Gastroesophageal sphincter (tissue), 4 donors: Measurements from ENCODE around the gene LATS2. TPM values are rescaled to one million over a fixed set of nuclear protein-coding genes. Genes with fewer than 3 reads are reported as not detected.

Experiments used
- ATAC-seq: fragments of 150-250 bp; one replicate; pipeline ENCODE4 v1.9.1; 2016; ENCODE audit warnings: mild to moderate bottlenecking, moderate library complexity
- H3K27ac ChIP-seq, 4 donors: fragments of 200-600 bp; sonication (generic) in 3 of 4; 1 replicate in 3 of 4; 2 replicates in 1 of 4; pipeline ENCODE4 v1.5.1; 2016 to 2019
- H3K27me3 ChIP-seq: fragments of 200-600 bp; sonication (generic); one replicate; pipeline ENCODE4 v1.5.1; 2019
- H3K36me3 ChIP-seq, 2 donors: fragments of 200-600 bp; sonication (generic); one replicate each; pipeline ENCODE4 v1.5.1; 2019; ENCODE audit warnings: control low read depth in 1 of 2
- H3K4me1 ChIP-seq, 3 donors: fragments of 200-600 bp; sonication (generic); 1 replicate in 2 of 3; 2 replicates in 1 of 3; pipeline ENCODE4 v1.5.1; 2016 to 2019; ENCODE audit warnings: control low read depth in 2 of 3
- H3K4me3 ChIP-seq, 2 donors: fragments of 200-600 bp; sonication (generic); one replicate each; pipeline ENCODE4 v1.5.1; 2019; ENCODE audit warnings: mild to moderate bottlenecking in 1 of 2, moderate library complexity in 1 of 2
- H3K9me3 ChIP-seq, 3 donors: fragments of 200-600 bp; sonication (generic); one replicate each; pipeline ENCODE4 v1.5.1; 2017 to 2019; ENCODE audit warnings: control low read depth in 2 of 3
- EP300 ChIP-seq: sonication (generic); formaldehyde crosslinking; IDR thresholded peaks from one replicate; pipeline ENCODE4 v1.6.1; 2017; ENCODE audit warnings: antibody characterized with exemption, mild to moderate bottlenecking
- POLR2A ChIP-seq, 2 donors: fragments of 450-650 bp; IDR thresholded peaks; one replicate each; pipeline ENCODE4 v1.6.1; 2017; ENCODE audit warnings: antibody characterized with exemption in 2 of 2, mild to moderate bottlenecking in 2 of 2, moderate library complexity in 1 of 2
- POLR2AphosphoS5 ChIP-seq: sonication (generic); formaldehyde crosslinking; IDR thresholded peaks from one replicate; pipeline ENCODE4 v1.6.1; 2017; ENCODE audit warnings: antibody characterized with exemption
- WGBS, 2 donors: methylation state at CpG; one replicate each; pipeline ENCODE4 v1.1.5; 2018; ENCODE audit warnings: low coverage in 1 of 2; 5-methylcytosine and 5-hydroxymethylcytosine counted together
- total RNA-seq, 4 donors: library from RNA; depleted of rRNA; stranded (reverse); fragments of >200 nt; gene quantifications; one replicate each; pipeline ENCODE4 v1.1.0, GENCODE V29; 2016
- TF ChIP-seq, protein P1 (sequence below), 4 experiments: fragments of 200-600 bp in 2 of 4; fragments of 450-650 bp in 2 of 4; sonication (generic) in 1 of 4; IDR thresholded peaks; one replicate each; pipeline ENCODE4 v1.5.1; 2017 to 2019; ENCODE audit warnings: antibody characterized with exemption in 4 of 4, mild to moderate bottlenecking in 2 of 4, moderate library complexity in 2 of 4

Gene LATS2
- total RNA-seq, 4 donors from 2014 or later = 42.2 to 95.4 (median 56.5) TPM

DNA sequence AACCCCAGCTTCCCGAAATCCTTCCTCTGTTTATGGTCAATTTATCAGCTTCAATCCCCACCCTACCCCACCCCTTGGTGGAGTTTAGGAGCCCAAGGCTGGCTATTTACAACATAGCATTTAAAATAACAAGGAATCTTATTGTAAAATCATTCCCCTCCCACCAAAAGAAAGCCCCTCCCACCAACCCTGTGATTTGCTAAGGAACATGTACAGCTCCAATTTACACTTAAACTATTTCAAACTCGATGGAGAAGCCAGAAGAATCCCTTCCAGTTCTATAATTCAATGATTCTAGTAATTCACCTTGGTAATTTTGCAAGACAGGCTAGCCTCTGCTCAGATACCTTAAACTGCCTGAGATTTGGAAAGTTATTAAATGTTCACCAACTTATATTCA is 3.0 kb downstream of the LATS2 start:
- Histone ChIP-seq H3K27me3 (no peaks in the 10 kb centered on the region), H3K27ac (peak overlapping the region in 2 of 4 donors; percentile 35 to 100), H3K9me3 (no peaks in the 10 kb centered on the region), H3K4me1 (peaks cover 0 to 76% (median 39%) of the 10 kb centered on the region in 3 donors), H3K4me3 (no peak overlapping the region), H3K36me3 (peaks cover 0 to 3% of the 10 kb centered on the region in 2 donors)
- no peak for ATAC-seq
- 33 to 35% methylated on average over 2 of the region's 2 CpGs for WGBS, 2 donors
- TF ChIP-seq, protein P1, sequence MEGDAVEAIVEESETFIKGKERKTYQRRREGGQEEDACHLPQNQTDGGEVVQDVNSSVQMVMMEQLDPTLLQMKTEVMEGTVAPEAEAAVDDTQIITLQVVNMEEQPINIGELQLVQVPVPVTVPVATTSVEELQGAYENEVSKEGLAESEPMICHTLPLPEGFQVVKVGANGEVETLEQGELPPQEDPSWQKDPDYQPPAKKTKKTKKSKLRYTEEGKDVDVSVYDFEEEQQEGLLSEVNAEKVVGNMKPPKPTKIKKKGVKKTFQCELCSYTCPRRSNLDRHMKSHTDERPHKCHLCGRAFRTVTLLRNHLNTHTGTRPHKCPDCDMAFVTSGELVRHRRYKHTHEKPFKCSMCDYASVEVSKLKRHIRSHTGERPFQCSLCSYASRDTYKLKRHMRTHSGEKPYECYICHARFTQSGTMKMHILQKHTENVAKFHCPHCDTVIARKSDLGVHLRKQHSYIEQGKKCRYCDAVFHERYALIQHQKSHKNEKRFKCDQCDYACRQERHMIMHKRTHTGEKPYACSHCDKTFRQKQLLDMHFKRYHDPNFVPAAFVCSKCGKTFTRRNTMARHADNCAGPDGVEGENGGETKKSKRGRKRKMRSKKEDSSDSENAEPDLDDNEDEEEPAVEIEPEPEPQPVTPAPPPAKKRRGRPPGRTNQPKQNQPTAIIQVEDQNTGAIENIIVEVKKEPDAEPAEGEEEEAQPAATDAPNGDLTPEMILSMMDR (IDR thresholded peaks at IDR 0.05) = no peak
- no peak for TF ChIP-seq POLR2A (IDR thresholded peaks at IDR 0.05)
- TF ChIP-seq POLR2AphosphoS5 = no peak
- no peak for TF ChIP-seq EP300

DNA sequence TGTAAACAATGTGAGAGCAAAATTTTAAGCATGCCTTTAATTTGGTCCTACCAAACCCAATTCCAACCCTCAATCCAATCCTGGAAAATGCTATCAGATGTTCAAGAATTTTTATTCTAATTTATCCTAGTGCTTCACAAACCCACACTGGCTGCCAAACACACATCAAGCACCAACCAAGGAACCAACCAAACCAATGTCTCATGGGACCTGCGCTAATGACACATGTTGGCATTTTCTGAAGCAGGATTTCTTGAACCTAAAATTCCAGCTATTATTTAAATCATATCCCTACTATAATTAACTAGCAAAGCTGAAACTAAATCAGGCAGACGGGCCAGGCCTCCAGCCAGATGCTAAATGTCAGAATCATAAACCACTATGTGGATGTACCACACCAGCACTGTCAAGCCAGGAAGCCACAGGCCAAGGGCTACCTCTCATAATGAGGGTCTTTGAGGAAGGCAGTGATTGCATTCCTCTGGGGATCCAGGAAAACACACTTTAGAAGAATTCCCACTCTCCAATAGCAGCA is 5.8 kb downstream of the LATS2 start:
- TF ChIP-seq, protein P1 (IDR thresholded peaks at IDR 0.05) = no peak
- TF ChIP-seq POLR2AphosphoS5 = no peak
- TF ChIP-seq POLR2A (IDR thresholded peaks at IDR 0.05) = no peak
- TF ChIP-seq EP300 = no peak
- no peak for ATAC-seq
- Histone ChIP-seq H3K36me3 (peaks cover 0 to 6% of the 10 kb centered on the region in 2 donors), H3K9me3 (no peaks in the 10 kb centered on the region), H3K4me1 (peaks cover 0 to 90% (median 42%) of the 10 kb centered on the region in 3 donors), H3K27me3 (no peaks in the 10 kb centered on the region), H3K27ac (peak overlapping the region in 3 of 4 donors; percentile 40 to 53 (median 47)), H3K4me3 (no peak overlapping the region)
- WGBS, 2 donors = 40 to 64% methylated on average over 2 of the region's 2 CpGs

DNA sequence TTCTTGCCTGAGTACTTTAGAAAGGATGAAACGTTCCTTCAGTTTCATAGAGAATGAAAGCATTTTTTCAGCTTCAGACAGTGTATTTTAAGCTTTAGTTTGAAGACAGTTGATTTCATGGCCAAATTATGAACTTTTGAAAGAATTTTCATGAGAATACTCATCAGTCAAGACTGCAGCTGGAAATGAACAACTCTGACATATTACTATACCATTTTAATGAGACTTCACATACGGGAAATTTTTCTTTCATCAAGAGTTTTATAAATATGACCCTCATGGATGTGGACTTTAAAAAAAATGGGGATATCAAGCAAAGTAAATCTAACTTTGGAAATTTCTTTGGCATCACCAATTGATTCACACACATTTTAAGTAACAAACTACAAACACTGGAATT is 6.4 kb downstream of the LATS2 start:
- Histone ChIP-seq H3K4me3 (no peak overlapping the region), H3K36me3 (peaks cover 0 to 6% of the 10 kb centered on the region in 2 donors), H3K27me3 (no peaks in the 10 kb centered on the region), H3K9me3 (no peaks in the 10 kb centered on the region), H3K4me1 (peaks cover 0 to 93% (median 42%) of the 10 kb centered on the region in 3 donors), H3K27ac (peak overlapping the region in 3 of 4 donors; percentile 40 to 53 (median 47))
- TF ChIP-seq POLR2AphosphoS5 = no peak
- TF ChIP-seq POLR2A (IDR thresholded peaks at IDR 0.05) = no peak
- TF ChIP-seq, protein P1 (IDR thresholded peaks at IDR 0.05) = no peak
- TF ChIP-seq EP300 = no peak
- 0 to 21% methylated on average over 2 of the region's 2 CpGs for WGBS, 2 donors
- no peak for ATAC-seq

DNA sequence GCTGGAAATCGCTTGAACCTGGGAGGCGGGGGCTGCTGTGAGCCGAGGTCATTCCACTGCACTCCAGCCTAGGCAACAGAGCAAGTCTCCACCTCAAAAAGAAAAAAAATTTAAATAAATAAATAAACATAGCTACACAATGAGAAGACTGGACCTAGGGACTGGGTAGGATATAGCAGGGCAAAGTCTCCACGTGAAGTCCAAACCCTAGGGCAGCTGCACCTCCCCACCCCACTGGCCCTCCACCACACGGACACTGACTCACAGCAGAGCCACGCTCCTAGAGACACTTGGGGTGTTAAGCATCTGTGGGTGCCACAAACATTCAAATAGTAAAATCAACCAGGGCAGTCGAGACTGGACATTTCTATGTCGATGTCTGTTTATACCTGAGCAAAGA is 7.1 kb downstream of the LATS2 start:
- no peak for ATAC-seq
- peaks cover 0 to 6% of the 10 kb centered on the region in 2 donors for H3K36me3 ChIP-seq
- no peaks in the 10 kb centered on the region for H3K9me3 ChIP-seq
- H3K4me1 ChIP-seq = peaks cover 0 to 93% (median 42%) of the 10 kb centered on the region in 3 donors
- H3K4me3 ChIP-seq = no peak overlapping the region
- H3K27me3 ChIP-seq = no peaks in the 10 kb centered on the region
- peak overlapping the region in 3 of 4 donors; percentile 33 to 53 (median 40) for H3K27ac ChIP-seq
- WGBS, 2 donors = 33 to 42% methylated on average over 1 to 5 of the region's 8 CpGs
- TF ChIP-seq EP300 (no peak), POLR2A (IDR thresholded peaks at IDR 0.05) (no peak), POLR2AphosphoS5 (no peak)
- TF ChIP-seq, protein P1 (IDR thresholded peaks at IDR 0.05) = no peak

DNA sequence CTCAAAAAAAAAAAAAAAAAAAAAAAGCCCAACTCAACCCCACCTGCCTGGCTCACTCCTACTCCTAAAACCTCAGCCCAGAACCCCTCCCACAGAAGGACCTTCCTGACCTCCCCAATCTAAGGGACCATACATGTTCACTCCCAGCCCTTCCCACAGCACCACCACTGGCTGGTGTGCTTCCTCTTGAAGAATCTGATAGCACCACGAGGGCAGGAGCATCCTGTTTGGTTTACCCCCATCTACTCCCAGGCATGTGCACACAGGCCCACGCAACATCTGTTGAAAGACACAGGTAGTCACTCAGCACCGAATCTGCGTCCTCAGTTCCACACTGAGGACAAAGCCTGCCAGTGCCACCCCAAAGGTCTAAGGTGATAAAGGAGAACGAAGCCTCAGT is 8.2 kb downstream of the LATS2 start:
- H3K4me1 ChIP-seq = peaks cover 0 to 91% (median 37%) of the 10 kb centered on the region in 3 donors
- ATAC-seq = no peak
- TF ChIP-seq, protein P1 (IDR thresholded peaks at IDR 0.05) = no peak
- TF ChIP-seq POLR2A (IDR thresholded peaks at IDR 0.05) (no peak), POLR2AphosphoS5 (no peak), EP300 (no peak)
- H3K27ac ChIP-seq = no peak overlapping the region
- H3K9me3 ChIP-seq = no peaks in the 10 kb centered on the region
- H3K36me3 ChIP-seq = peaks cover 0 to 6% of the 10 kb centered on the region in 2 donors
- 43% methylated on average over 1 of the region's 5 CpGs; no CpG with 5 or more reads in 1 of the 2 donors for WGBS, 2 donors
- no peak overlapping the region for H3K4me3 ChIP-seq
- no peaks in the 10 kb centered on the region for H3K27me3 ChIP-seq
